Measurements from ENCODE around the gene GATAD2A.

GRCh38 chr19:19372656-19373416 lies 32.6 kb upstream of the GATAD2A start:
- TF ChIP-seq GATA2 (IDR thresholded peaks at IDR 0.05; ENCODE audit: low read depth, low read length) (no peak), GATA3 (IDR thresholded peaks at IDR 0.05; ENCODE audit: low read depth, low read length) (no peak)

All from SH-SY5Y (cell line).